Ovary (tissue), 9 donors: ENCODE results near the gene ESD. TPM values are rescaled to one million over a fixed set of nuclear protein-coding genes. Genes with fewer than 3 reads are reported as not detected.
"Not testable (repeated sequence)": the region's sequence is repeated elsewhere in the genome, so short reads cannot be mapped to it uniquely, and the experiment has no call there.

ENCODE experiments used
- DNase-seq, 5 donors: peaks; one replicate each; pipeline ENCODE4 v3.0.0-alpha.2; 2019 to 2020
- H3K27ac ChIP-seq, 2 donors: fragments of 200-600 bp; one replicate each; pipeline versions ENCODE4 v1.5.1 to v1.8.0; 2019 to 2022
- H3K27me3 ChIP-seq: fragments of 200-600 bp; one replicate; pipeline ENCODE4 v1.8.0; 2022
- H3K36me3 ChIP-seq: fragments of 200-600 bp; sonication (generic); one replicate; pipeline ENCODE4 v1.5.1; 2019
- H3K4me1 ChIP-seq: one replicate; pipeline ENCODE4 v1.8.1; 2013; ENCODE audit warnings: mild to moderate bottlenecking, moderate library complexity; ENCODE audit not compliant: insufficient read depth
- H3K4me3 ChIP-seq: fragments of 200-600 bp; sonication (generic); one replicate; pipeline ENCODE4 v1.5.1; 2017
- H3K9me3 ChIP-seq, 2 donors: fragments of 200-600 bp in 1 of 2; sonication (generic) in 1 of 2; one replicate each; pipeline versions ENCODE4 v1.5.1 to v1.8.1; 2013 to 2019; ENCODE audit warnings: mild to moderate bottlenecking in 1 of 2, moderate library complexity in 1 of 2
- EP300 ChIP-seq: sonication (generic); formaldehyde crosslinking; IDR thresholded peaks from one replicate; pipeline ENCODE4 v1.6.1; 2017; ENCODE audit warnings: antibody characterized with exemption
- POLR2A ChIP-seq: fragments of 450-650 bp; IDR thresholded peaks from one replicate; pipeline ENCODE4 v1.6.1; 2017; ENCODE audit warnings: antibody characterized with exemption, mild to moderate bottlenecking, moderate library complexity
- WGBS, 3 donors: extraction: QIAGEN DNeasy Blood & Tissue Kit in 1 of 3; methylation state at CpG; one replicate each; pipeline versions ENCODE4 v1.1.5 to v1.1.7; 2013 to 2017; 5-methylcytosine and 5-hydroxymethylcytosine counted together
- intact Hi-C, 4 donors: fragments of 100-400 bp; cut with DNase I; formaldehyde crosslinking; loops; one replicate each; pipeline versions ENCODE4 v1.11.0 to v1.15.1; 2022 to 2023
- polyA plus RNA-seq, 2 donors: library from polyadenylated mRNA; stranded (reverse); fragments of 200-250 nt in 1 of 2; fragments of 350-450 nt in 1 of 2; fragmentation: Illumina TruSeq in 1 of 2; extraction: RNeasy Lipid Tissue Mini Kit (QIAGEN cat#74804) in 1 of 2; gene quantifications; one replicate each; pipeline ENCODE4 v1.2.3, GENCODE V29; 2013 to 2014
- total RNA-seq, 7 donors: library from RNA; depleted of rRNA in 2 of 7; stranded (reverse); fragments of >200 nt in 2 of 7; fragmentation: NEBNext Ultra II Directional in 3 of 7; extraction: Animal tissue kit (Norgen Biotek cat#: 25700) in 3 of 7; gene quantifications; one replicate each; pipeline versions ENCODE4 v1.1.0 to v1.2.4, GENCODE V29; 2016 to 2023
- TF ChIP-seq, protein P1 (sequence below), 3 donors: fragments of 450-650 bp in 2 of 3; fragments of 200-600 bp in 1 of 3; IDR thresholded peaks; one replicate each; pipeline versions ENCODE4 v1.5.1 to v1.8.0; 2016 to 2022; ENCODE audit warnings: antibody characterized with exemption in 3 of 3, mild to moderate bottlenecking in 1 of 3
- donor health status: DM: no; HTN: no; CAD: no; lungs with moderate emphysema.
- donor health status: DM: no; HTN: no; CAD: no.
- donor health status: Bipolar disorder and iron deficiency.
- donor health status: DM: yes; HTN: yes; CAD: no.
- donor health status: DM: no; HTN: no; CAD: no.
- donor health status: DM: yes; HTN: yes; CAD: no.

ESD gene
- total and polyA plus RNA-seq, 9 donors: 104 to 281 (median 115) TPM

DNA sequence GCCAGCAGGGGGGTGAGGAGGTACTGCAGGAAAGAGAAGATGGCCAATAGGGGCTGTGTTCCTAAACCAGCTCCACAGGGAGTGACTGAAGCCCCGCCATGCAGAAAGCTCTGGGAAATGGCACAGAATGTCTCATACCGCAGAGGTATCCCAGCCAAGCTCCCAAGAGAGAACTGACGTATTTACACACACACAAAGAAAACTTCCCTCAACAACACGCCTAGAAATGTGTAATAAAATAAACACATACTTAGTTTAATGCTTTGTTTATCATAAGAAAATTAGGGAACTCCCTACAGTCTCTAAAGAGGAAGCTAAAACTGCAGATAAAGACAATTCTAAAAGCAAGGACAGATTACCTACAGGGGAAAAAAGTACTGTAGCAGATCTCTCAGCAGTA is 40.0 kb downstream of the ESD start:
- intact Hi-C loops: no loop called here
- H3K27ac ChIP-seq: no peak overlapping the region
- no peaks in the 10 kb centered on the region for H3K36me3 ChIP-seq

DNA sequence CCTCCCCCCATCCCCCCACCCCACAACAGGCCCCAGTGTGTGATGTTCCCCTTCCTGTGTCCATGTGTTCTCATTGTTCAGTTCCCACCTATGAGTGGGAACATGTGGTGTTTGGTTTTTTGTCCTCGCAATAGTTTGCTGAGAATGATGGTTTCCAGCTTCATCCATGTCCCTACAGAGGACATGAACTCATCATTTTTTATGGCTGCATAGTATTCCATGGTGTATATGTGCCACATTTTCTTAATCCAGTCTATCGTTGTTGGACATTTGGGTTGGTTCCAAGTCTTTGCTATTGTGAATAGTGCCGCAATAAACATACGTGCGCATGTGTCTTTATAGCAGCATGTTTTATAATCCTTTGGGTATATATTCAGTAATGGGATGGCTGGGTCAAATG is 41.5 kb downstream of the ESD start:
- DNase-seq, H3K27ac ChIP-seq, H3K4me3 ChIP-seq, H3K9me3 ChIP-seq, intact Hi-C loops, H3K27me3 ChIP-seq, H3K36me3 ChIP-seq, H3K4me1 ChIP-seq: not testable (repeated sequence)
- 91 to 100% (median 96%) methylated on average over 1 to 4 of the region's 5 CpGs for WGBS, 3 donors

More for the DNA sequence above, 40.0 kb downstream of the ESD start:
- no peaks in the 10 kb centered on the region for H3K9me3 ChIP-seq
- H3K4me1 ChIP-seq: no peaks in the 10 kb centered on the region
- no peaks in the 10 kb centered on the region for H3K27me3 ChIP-seq
- no peak for DNase-seq
- TF ChIP-seq, protein P1, sequence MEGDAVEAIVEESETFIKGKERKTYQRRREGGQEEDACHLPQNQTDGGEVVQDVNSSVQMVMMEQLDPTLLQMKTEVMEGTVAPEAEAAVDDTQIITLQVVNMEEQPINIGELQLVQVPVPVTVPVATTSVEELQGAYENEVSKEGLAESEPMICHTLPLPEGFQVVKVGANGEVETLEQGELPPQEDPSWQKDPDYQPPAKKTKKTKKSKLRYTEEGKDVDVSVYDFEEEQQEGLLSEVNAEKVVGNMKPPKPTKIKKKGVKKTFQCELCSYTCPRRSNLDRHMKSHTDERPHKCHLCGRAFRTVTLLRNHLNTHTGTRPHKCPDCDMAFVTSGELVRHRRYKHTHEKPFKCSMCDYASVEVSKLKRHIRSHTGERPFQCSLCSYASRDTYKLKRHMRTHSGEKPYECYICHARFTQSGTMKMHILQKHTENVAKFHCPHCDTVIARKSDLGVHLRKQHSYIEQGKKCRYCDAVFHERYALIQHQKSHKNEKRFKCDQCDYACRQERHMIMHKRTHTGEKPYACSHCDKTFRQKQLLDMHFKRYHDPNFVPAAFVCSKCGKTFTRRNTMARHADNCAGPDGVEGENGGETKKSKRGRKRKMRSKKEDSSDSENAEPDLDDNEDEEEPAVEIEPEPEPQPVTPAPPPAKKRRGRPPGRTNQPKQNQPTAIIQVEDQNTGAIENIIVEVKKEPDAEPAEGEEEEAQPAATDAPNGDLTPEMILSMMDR (IDR thresholded peaks at IDR 0.05): no peak
- TF ChIP-seq EP300: no peak
- TF ChIP-seq POLR2A: no peak
- H3K4me3 ChIP-seq: no peak overlapping the region
- WGBS, 3 donors: 13 to 25% (median 18%) methylated on average over 4 of the region's 4 CpGs

DNA sequence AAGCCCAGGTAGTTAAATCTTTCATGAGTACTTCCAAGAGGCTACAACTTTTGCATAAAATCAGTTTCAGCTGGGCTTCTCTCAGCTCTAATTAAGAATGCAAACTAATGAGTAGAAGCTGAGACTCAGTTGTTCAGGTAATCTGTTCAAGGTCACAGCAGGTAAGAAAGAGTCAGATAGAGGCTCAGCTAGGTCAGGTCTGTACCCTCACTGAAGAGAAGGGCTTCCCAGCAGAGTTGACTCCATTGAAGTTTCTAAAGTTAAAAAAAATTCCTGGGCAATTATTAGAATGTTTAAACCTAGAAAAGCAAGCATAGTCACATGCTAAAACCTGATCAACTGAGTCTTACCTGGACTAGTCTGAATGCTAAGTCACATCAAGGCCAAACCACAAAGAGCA is 42.1 kb downstream of the ESD start:
- Histone ChIP-seq H3K9me3 (no peaks in the 10 kb centered on the region), H3K4me1 (no peaks in the 10 kb centered on the region), H3K27me3 (no peaks in the 10 kb centered on the region), H3K36me3 (no peaks in the 10 kb centered on the region), H3K4me3 (no peak overlapping the region), H3K27ac (no peak overlapping the region)
- TF ChIP-seq, protein P1 (IDR thresholded peaks at IDR 0.05): no peak
- TF ChIP-seq EP300 (no peak), POLR2A (no peak)
- DNase-seq: no peak
- intact Hi-C loops: no loop called here

DNA sequence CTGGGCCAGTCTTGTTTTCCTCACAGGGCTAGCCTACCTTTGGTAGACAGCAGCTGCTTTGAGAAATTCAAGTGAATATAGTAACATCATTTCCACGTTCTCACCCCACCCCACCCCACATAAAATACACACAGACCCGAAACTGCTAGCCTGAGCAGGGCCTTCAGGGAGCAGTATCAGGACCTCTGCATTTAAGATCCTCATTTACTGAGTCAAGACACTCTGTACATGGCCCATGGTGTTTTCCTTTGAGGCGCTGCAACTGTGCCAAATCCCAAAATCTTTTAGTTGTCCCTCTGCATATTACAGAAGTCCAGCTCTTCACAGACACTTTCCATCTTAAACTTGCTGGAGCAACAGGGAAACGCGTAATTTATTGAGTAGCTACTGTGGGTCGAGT is 43.0 kb downstream of the ESD start:
- Histone ChIP-seq H3K4me3 (no peak overlapping the region), H3K36me3 (no peaks in the 10 kb centered on the region), H3K27ac (no peak overlapping the region), H3K9me3 (no peaks in the 10 kb centered on the region), H3K4me1 (no peaks in the 10 kb centered on the region), H3K27me3 (no peaks in the 10 kb centered on the region)
- intact Hi-C loops: no loop called here
- 76 to 84% (median 83%) methylated on average over 6 of the region's 6 CpGs for WGBS, 3 donors
- DNase-seq: no peak
- TF ChIP-seq POLR2A (no peak), EP300 (no peak)
- TF ChIP-seq, protein P1 (IDR thresholded peaks at IDR 0.05): no peak

DNA sequence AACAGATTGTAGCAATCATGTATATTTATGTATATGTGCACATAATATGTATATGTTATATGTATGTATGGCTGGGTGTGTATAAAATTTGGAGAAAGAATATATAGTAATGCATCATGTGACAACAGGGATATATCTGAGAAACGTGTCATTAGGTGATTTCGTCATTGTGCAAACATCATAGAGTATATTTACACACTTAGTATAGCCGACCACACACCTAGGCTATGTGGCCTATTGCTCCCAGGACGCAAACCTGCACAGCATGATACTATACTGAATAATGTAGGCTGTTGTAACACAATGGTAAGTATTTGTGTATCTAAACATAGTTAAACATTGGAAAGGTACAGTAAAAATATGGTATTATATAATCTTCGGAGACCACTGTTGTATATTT is 43.8 kb downstream of the ESD start:
- TF ChIP-seq, protein P1 (IDR thresholded peaks at IDR 0.05): no peak
- TF ChIP-seq EP300 (no peak), POLR2A (no peak)
- DNase-seq: no peak
- no peak overlapping the region for H3K27ac ChIP-seq
- H3K4me1 ChIP-seq: no peaks in the 10 kb centered on the region
- intact Hi-C loops: no loop called here
- 86 to 92% (median 88%) methylated on average over 5 of the region's 5 CpGs for WGBS, 3 donors
- H3K27me3 ChIP-seq: no peaks in the 10 kb centered on the region
- H3K36me3 ChIP-seq: no peaks in the 10 kb centered on the region
- H3K4me3 ChIP-seq: no peak overlapping the region
- H3K9me3 ChIP-seq: no peaks in the 10 kb centered on the region
